ENCODE results near the gene TMEM255B.
"Not testable (repeated sequence)": the region's sequence is repeated elsewhere in the genome, so short reads cannot be mapped to it uniquely, and the experiment has no call there.

Gene TMEM255B

DNA sequence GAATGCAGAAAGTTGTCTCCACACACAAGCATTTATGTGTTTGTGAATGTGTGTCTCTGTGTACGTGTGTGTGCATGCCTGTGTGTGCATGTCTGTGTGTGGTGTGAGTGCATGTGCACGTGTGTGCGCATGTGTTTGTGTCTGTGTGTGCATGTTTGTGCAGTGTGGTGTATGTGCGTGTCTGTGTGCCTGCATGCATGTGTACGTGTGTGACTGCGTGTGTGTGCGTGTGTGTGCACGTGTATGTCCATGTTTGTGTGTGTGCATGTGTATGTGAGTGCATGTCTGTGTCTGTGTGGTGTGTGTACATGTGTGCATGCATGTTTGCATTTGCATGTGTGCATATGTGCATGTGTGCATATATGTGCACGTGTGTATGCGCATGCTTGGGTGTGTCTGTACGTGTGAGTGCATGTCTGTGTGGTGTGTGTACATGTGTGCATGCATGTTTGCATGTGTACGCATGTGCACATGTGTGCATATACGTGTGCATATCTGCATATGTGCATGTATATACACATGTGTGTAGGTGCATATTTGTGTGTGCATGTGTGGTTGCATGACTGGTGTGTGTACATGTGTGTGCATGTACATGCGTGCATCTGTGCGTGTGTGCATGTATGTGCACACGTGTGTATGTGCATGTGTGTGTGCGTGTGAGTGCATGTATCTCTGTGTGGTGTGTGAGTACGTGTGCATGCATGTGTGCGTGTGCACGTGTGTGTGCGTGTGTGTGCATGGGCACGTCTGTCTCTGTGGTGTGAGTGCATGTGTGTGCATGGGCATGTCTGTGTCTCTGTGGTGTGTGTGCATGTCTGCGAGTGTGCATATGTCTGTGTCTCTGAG, 8.2 kb upstream of the TMEM255B start:
- DNase-seq: no peak

DNA sequence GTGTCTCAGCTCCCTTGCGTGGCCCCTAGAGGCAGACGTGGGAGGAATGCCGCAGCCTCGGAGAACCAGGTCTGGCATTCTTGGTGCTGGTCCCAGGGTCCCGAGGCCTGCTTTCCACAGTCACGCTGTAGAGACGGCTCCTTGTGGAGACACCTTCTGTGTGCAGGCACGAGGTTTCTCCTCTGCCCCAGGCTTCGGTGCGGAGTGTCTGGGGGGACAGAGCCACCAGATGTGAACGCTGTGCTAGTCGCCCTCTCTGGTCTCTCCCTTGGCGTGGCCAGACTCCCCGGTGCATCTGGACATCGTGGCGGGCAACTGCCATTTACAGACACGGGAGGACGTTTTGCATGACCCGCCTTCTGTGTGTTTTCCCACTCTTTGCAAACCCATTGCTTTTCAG, 7.5 kb upstream of the TMEM255B start:
- no peak for DNase-seq

- DNase-seq: not testable (repeated sequence)
These were observed 6.6 kb upstream of the TMEM255B start for GRCh38 chr13:113752211-113752986.

GRCh38 chr13:113753171-113753570, 5.9 kb upstream of the TMEM255B start:
- no peak for DNase-seq

DNA sequence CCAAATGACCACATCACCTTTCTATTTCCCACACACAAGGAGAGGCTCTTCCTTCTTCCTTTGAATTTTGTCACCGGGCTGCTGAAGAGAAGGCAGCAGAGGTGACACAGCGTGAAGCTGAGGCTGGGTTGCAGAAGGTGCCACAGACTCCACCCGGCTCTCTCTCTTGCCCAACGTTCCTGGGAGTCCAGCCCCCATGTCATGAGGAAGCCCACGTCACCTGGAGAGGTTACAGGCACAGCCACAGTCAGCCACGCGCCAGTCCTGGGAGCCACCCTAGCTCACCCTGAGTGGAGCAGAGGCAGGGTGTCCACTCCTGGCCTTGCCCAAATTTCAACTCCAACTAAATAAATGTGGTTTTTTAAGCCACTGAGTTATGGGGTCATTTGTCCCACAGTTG, 4.8 kb upstream of the TMEM255B start:
- DNase-seq: no peak

- no peak for DNase-seq
These were observed 4.3 kb upstream of the TMEM255B start for GRCh38 chr13:113754691-113755090.

GRCh38 chr13:113756441-113757097, 2.5 kb upstream of the TMEM255B start:
- no peak for DNase-seq

GRCh38 chr13:113759525-113760137, 605 bp downstream of the TMEM255B start:
- no peak for DNase-seq

- DNase-seq: no peak
These were observed 2.1 kb downstream of the TMEM255B start for GRCh38 chr13:113761136-113761535.

DNA sequence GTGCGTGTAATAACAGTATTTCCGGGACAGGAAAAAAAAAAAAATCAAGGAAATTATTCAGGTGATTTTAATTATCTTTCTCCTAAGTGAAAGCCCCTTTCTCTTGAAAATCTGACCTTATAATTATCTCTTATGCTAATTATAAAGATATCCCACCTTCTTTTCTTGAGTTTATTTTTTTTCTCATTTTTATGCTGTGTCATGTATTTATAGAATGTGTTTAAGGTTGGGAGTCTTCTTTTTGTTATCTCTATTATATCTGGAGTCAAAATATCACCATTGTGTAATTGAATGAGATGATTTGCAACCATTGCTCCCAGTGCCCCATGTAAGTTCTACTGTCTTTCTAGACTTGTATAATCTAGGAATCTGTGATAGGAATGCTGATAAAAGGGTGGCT, 3.0 kb downstream of the TMEM255B start:
- no peak for DNase-seq

DNA sequence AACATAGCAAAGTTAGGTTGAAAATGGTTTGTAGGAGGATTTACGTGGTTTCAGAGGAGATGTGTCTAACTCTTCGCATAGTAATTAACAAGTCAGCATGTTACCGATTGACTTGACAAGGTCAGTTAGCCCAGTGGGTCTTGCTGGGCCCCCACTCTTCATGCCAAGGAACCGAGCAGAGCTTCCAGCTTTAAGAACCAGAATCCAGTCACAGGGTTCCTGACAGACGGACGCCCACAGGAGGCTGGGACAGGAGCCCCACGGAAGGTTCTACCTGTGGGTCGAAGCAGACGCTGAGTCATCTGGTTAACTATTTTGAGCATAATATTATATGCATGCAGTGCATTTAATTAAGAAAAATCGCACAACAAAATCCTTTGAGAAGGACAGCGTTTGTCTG, 3.5 kb downstream of the TMEM255B start:
- no peak for DNase-seq

- no peak for DNase-seq
These were observed 4.2 kb downstream of the TMEM255B start for GRCh38 chr13:113763254-113763653.

GRCh38 chr13:113763961-113764792, 5.2 kb downstream of the TMEM255B start:
- DNase-seq: no peak

DNA sequence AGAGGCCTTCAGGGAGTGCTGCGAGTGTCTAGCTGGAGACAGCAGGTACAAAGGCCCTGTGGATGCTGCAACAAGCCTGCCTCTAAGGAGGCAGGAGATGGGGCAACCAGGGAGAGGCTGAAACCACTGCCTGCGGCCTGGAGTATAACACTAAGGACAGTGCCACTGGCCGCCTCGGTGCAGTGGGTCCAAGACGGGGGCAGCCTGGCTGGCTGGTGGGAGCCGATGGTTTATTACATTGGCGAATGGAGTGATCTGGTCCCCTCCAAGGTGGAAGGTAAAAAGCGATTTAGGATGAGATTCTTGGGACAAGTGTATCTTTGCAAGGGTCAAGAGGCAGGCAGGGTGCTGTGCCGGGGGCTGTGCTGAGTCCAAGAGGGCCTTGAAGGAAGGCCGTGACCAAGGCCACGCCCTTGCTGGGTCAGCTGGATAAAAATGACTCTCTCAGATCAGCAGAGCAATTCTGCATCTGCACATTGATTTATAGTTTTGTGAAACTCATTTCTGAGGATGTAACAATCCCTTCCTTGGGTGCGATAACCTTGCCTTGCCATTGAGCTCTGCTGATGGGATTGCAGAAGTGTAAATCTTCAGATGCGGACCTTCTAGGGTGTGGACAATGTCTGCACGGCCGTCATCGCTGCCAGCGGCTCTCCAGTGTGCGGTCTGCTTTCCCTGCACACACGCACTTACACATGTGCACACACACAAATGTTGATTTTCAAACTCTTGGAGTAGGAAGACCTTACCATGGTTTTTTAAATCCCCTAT, 6.0 kb downstream of the TMEM255B start:
- DNase-seq: no peak

GRCh38 chr13:113765564-113765910, 6.5 kb downstream of the TMEM255B start:
- no peak for DNase-seq

DNA sequence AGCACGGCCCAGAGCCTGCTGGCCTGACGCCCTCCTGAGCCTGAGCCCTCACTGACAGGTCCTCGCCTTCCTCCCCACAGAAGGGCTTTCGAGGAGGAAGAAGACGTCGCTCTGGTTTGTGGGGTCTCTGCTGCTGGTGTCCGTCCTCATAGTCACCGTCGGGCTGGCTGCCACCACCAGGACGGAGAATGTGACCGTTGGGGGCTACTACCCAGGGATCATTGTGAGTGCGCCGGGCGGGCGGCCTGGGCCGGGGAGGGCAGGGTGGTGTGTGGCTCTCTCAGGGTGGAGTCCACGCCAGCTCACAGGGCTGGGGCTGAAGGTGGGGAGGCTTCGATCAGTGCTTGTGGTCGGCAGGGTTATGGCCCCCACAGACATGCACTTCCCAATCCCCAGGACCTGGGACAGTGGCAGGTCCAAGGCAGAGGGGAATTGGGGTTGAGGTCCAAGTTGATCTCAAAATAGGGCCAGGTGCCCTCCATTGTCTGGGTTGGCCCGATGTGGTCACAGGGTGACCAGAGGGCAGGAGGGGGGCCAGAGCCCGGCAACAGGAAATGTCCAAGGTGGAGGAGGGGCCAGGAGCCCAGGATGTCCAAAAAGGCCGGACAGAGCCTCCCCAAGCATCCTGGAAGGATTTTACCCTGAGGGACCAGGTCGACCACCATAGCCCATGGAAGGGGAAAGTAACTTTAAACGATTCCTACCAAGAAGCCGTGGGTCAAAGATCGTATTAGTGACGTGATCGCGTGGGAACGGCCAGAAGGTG, 7.2 kb downstream of the TMEM255B start:
- no peak for DNase-seq

DNA sequence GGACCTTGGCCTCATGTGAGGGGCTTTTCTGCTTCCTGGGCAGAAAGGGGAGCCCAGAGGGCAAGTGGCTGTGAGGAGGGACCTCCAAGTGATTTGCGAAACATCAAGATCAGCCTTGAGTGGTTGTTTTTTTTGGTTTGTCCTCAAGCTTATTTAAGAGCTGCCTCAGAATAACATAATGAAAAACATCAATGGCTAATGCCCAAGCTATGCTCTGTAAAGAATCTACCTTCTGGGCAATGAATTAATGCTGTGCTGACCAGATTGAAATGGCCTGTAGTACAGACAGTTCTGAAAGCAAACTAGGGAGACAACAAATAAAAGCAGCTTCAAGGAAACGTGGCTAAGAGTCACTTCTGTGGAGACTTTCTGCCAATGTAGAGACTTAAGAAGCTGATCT, 8.3 kb downstream of the TMEM255B start:
- DNase-seq: no peak

GRCh38 chr13:113768018-113768905, 9.2 kb downstream of the TMEM255B start:
- no peak for DNase-seq

DNA sequence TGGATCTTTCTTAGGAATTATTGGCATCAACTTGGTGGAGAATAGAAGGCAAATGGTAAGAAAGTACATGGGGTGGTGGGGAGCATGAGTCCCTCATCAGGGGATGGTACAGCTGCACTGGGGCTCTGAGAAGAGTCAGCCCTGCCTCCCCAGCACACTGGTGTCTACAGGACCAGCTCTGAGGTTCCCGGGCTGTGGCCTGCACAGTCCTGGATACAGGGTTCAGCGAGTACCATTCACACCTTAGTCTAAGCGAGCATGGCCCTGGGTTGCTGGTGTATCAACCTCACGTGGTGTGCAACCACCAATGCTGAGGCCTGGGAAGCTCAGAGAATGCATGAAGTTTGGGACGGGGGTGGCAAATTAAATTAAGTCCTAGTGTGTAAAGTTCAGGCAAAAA, 10.1 kb downstream of the TMEM255B start:
- no peak for DNase-seq

- no peak for DNase-seq
These were observed 10.9 kb downstream of the TMEM255B start for GRCh38 chr13:113769881-113770280.

All from activated CD4-positive, alpha-beta T cell treated with anti-CD3 and anti-CD28 coated beads for 4 hours (primary cell).